NCI-H1105 (cell line): ENCODE results near the gene LRRC4C.
A peak's percentile ranks its signal among the peaks of the same experiment; 100 is the strongest.

Experiments
- DNase-seq: peaks from one replicate; lab custom pipeline; 2025; lab: John Stamatoyannopoulos, UW

LRRC4C gene

GRCh38 chr11:41116970-41117369 lies 342.5 kb downstream of the LRRC4C start:
- DNase-seq = no peak

- no peak for DNase-seq
These were observed 344.4 kb downstream of the LRRC4C start for GRCh38 chr11:41115066-41115465.

- no peak for DNase-seq
These were observed 346.3 kb downstream of the LRRC4C start for GRCh38 chr11:41113160-41113559.

GRCh38 chr11:41110527-41110926 lies 348.9 kb downstream of the LRRC4C start:
- DNase-seq = no peak

GRCh38 chr11:41102471-41102870 lies 357.0 kb downstream of the LRRC4C start:
- DNase-seq = no peak

GRCh38 chr11:41099654-41100053 lies 359.8 kb downstream of the LRRC4C start:
- DNase-seq = no peak

- no peak for DNase-seq
These were observed 374.3 kb downstream of the LRRC4C start for GRCh38 chr11:41085123-41085522.

- DNase-seq = no peak
These were observed 377.6 kb downstream of the LRRC4C start for GRCh38 chr11:41081756-41082285.

- DNase-seq = no peak
These were observed 385.1 kb downstream of the LRRC4C start for GRCh38 chr11:41074318-41074717.

GRCh38 chr11:41065432-41065831 lies 394.0 kb downstream of the LRRC4C start:
- DNase-seq = no peak

- DNase-seq = no peak
These were observed 401.3 kb downstream of the LRRC4C start for GRCh38 chr11:41058138-41058537.

- DNase-seq = no peak
These were observed 402.4 kb downstream of the LRRC4C start for GRCh38 chr11:41056892-41057569.

GRCh38 chr11:41053894-41054293 lies 405.6 kb downstream of the LRRC4C start:
- DNase-seq = no peak

- DNase-seq = no peak
These were observed 407.4 kb downstream of the LRRC4C start for GRCh38 chr11:41051919-41052635.

GRCh38 chr11:41050791-41051190 lies 408.7 kb downstream of the LRRC4C start:
- DNase-seq = no peak

- no peak for DNase-seq
These were observed 412.2 kb downstream of the LRRC4C start for GRCh38 chr11:41047229-41047628.

GRCh38 chr11:41045266-41045665 lies 414.2 kb downstream of the LRRC4C start:
- no peak for DNase-seq

- DNase-seq = no peak
These were observed 414.7 kb downstream of the LRRC4C start for GRCh38 chr11:41044747-41045146.

- peak; percentile 54 for DNase-seq
These were observed 416.8 kb downstream of the LRRC4C start for GRCh38 chr11:41042688-41043087.

- no peak for DNase-seq
These were observed 419.0 kb downstream of the LRRC4C start for GRCh38 chr11:41040474-41040873.

GRCh38 chr11:41039592-41039991 lies 419.9 kb downstream of the LRRC4C start:
- DNase-seq = no peak

GRCh38 chr11:41031551-41032060 lies 427.8 kb downstream of the LRRC4C start:
- peak; percentile 77 for DNase-seq

GRCh38 chr11:41020259-41020658 lies 439.2 kb downstream of the LRRC4C start:
- no peak for DNase-seq
